Measurements from ENCODE around the gene IRF4. TPM values are rescaled to one million over a fixed set of nuclear protein-coding genes. Genes with fewer than 3 reads are reported as not detected.

IRF4 gene
- total RNA-seq, 1 donor from 2014 or later, result 0.04 TPM

- TF ChIP-seq CTCF (IDR thresholded peaks at IDR 0.05; ENCODE audit: insufficient read depth, low read length, poor library complexity, severe bottlenecking), result no peak
- H3K36me3 ChIP-seq (ENCODE audit: control insufficient read depth, insufficient read depth, low read length), result no peaks in the 10 kb centered on the region
- no peak overlapping the region for H3K4me3 ChIP-seq (ENCODE audit: low read depth, low read length)
- peaks cover 16% of the 10 kb centered on the region for H3K27me3 ChIP-seq (ENCODE audit: control insufficient read depth, insufficient read depth, low read length)
- DNase-seq (ENCODE audit: low read depth), result no peak
These were observed 9.9 kb downstream of the IRF4 start for GRCh38 chr6:401239-401993.

DNA sequence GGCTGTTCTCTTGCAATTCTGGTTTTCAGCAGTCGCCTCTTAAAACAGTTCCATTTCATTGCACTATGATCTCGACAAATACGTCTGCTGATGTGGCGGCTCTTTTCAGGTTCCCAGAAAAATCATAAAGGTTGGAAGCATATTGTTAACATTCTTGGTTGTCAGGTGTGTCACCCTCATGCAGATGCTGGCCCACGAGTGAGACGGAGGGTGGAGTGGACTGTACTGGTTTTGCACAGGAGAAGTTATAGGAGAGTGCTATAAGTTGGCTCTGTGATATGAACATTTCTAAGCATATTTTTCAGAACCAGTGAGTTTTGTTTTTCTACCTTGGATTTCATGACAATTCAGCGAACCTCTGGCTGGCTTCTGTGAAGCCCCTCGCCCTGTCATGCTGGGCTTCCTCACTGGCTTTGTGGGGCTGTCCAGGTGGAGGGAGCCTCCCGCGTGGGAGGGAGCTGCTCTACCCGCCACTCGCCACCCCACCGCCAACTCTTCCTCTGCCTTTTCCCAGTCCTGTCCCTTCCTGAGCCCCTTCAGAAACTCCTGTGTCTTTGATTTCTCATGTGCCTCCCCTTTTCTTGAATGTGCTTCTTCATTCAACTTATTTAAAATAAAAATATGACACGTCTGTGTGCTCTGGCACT lies 10.6 kb downstream of the IRF4 start:
- H3K36me3 ChIP-seq (ENCODE audit: control insufficient read depth, insufficient read depth, low read length), result no peaks in the 10 kb centered on the region
- no peak overlapping the region for H3K4me3 ChIP-seq (ENCODE audit: low read depth, low read length)
- H3K27me3 ChIP-seq (ENCODE audit: control insufficient read depth, insufficient read depth, low read length), result peaks cover 14% of the 10 kb centered on the region
- no peak for TF ChIP-seq CTCF (IDR thresholded peaks at IDR 0.05; ENCODE audit: insufficient read depth, low read length, poor library complexity, severe bottlenecking)
- no peak for DNase-seq (ENCODE audit: low read depth)

GRCh38 chr6:402901-403658 lies 11.5 kb downstream of the IRF4 start:
- no peak for TF ChIP-seq CTCF (IDR thresholded peaks at IDR 0.05; ENCODE audit: insufficient read depth, low read length, poor library complexity, severe bottlenecking)
- no peak for DNase-seq (ENCODE audit: low read depth)
- H3K27me3 ChIP-seq (ENCODE audit: control insufficient read depth, insufficient read depth, low read length), result peaks cover 13% of the 10 kb centered on the region
- no peaks in the 10 kb centered on the region for H3K36me3 ChIP-seq (ENCODE audit: control insufficient read depth, insufficient read depth, low read length)
- no peak overlapping the region for H3K4me3 ChIP-seq (ENCODE audit: low read depth, low read length)

- no peaks in the 10 kb centered on the region for H3K36me3 ChIP-seq (ENCODE audit: control insufficient read depth, insufficient read depth, low read length)
- no peak for TF ChIP-seq CTCF (IDR thresholded peaks at IDR 0.05; ENCODE audit: insufficient read depth, low read length, poor library complexity, severe bottlenecking)
- no peak overlapping the region for H3K4me3 ChIP-seq (ENCODE audit: low read depth, low read length)
- H3K27me3 ChIP-seq (ENCODE audit: control insufficient read depth, insufficient read depth, low read length), result peaks cover 7% of the 10 kb centered on the region
- no peak for DNase-seq (ENCODE audit: low read depth)
These were observed 12.4 kb downstream of the IRF4 start for GRCh38 chr6:403659-404655.

- Histone ChIP-seq H3K36me3 (ENCODE audit: control insufficient read depth, insufficient read depth, low read length) (no peaks in the 10 kb centered on the region), H3K27me3 (ENCODE audit: control insufficient read depth, insufficient read depth, low read length) (peaks cover 2% of the 10 kb centered on the region), H3K4me3 (ENCODE audit: low read depth, low read length) (no peak overlapping the region)
- TF ChIP-seq CTCF (IDR thresholded peaks at IDR 0.05; ENCODE audit: insufficient read depth, low read length, poor library complexity, severe bottlenecking), result no peak
- no peak for DNase-seq (ENCODE audit: low read depth)
These were observed 13.3 kb downstream of the IRF4 start for GRCh38 chr6:404685-405423.

Measured in kidney epithelial cell (primary cell).